Kasumi-1 (cell line): ENCODE measurements around the gene LPAR3.
A peak's percentile ranks its signal among the peaks of the same experiment; 100 is the strongest.
"Not testable (repeated sequence)": the region's sequence is repeated elsewhere in the genome, so short reads cannot be mapped to it uniquely, and the experiment has no call there.

ENCODE experiments used
- DNase-seq, 2 experiments: peaks; one replicate each; lab custom pipeline; 2025; lab: John Stamatoyannopoulos, UW

Gene LPAR3

DNA sequence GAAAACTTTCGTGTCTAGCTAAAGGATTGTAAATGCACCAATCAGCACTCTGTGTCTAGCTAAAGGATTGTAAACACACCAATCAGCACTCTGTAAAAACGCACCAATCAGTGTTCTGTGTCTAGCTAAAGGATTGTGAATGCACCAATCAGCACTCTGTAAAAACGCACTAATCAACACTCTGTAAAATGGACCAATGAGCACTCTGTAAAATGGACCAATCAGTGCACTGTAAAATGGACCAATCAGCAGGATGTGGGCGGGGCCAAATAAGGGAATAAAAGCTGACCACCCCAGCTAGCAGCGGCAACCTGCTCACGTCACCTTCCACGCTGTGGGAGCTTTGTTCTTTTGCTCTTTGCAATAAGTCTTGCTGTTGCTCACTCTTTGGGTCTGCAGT lies 9.7 kb upstream of the LPAR3 start:
- not testable (repeated sequence) for DNase-seq

DNA sequence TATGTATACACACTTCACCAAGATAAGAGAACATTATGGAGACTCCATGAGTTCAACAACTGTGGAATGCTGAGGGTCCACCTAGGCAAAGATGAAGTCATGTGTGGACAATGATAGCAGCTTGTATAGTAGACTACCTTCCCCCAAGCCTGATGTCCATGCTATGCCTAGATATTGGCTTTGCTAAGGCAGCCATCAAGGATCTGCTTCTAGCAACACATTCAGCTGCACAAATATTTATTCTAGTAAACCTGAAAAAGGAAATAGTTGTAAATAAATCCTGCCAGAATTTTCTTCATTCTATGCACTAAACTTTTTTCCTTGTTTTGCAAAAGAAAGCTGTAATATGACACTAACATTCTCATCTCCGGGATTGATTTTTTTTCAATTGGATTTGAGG lies 7.0 kb upstream of the LPAR3 start:
- no peak for DNase-seq

DNA sequence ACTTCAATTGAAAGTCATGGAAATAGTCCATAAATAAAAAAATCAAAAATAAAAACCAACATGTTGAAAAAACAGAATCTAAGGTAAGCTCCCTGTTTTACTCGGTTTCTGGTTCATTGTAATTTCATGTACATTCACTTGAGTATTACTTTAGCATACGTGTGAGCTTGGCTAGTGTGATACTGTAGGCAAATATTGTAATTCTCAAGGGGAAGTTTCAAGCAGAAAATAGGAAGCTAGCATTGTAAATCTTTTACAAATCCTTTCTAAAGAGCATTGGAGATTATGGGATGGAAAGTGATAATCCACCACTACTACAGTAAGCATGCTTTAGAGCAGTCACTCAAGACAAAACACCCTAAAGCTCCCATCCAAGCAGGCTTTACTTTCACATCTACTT lies 3.3 kb upstream of the LPAR3 start:
- DNase-seq, result no peak

DNA sequence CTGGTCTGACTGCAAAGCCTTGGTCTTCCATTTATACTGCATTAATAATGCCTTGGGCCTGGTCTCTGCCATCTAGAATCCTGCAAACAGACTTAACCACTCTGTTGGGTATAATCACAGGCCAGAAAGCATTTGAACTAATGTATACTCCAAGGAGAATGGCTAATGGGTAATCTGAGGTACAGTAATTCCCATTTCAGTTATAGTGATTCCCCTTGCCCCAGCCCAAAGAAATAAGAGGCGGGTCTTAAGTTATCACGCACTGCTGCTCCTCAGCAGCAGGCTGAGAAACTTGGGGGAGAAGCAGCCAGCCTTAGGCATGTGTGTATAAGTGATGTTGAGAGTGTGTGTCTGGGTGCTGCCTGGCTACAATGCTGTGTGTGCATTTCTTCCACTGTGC lies 2.4 kb downstream of the LPAR3 start:
- DNase-seq, result no peak

- DNase-seq, result peak; percentile 27 to 38
These were observed 3.6 kb downstream of the LPAR3 start for GRCh38 chr1:84889437-84889836.

DNA sequence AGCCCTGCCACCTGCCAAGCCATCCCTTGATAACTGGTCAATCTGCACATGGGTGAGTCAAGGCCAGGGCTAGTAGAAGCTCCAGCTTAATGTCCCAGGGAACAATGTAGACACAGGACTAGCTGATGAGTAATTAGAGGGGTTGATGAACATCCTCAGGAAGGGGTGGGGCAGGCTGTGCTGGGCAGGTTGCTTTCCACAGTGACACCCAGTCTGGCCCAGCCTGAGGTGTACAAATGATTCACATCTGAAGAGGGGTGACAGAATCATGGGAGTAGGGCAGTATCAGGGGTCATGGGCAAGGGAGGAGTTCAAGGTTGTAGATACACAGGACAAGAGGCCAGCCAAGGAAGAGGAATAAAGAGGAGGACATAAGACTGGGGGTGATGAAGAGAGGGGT lies 4.3 kb downstream of the LPAR3 start:
- DNase-seq, result no peak

DNA sequence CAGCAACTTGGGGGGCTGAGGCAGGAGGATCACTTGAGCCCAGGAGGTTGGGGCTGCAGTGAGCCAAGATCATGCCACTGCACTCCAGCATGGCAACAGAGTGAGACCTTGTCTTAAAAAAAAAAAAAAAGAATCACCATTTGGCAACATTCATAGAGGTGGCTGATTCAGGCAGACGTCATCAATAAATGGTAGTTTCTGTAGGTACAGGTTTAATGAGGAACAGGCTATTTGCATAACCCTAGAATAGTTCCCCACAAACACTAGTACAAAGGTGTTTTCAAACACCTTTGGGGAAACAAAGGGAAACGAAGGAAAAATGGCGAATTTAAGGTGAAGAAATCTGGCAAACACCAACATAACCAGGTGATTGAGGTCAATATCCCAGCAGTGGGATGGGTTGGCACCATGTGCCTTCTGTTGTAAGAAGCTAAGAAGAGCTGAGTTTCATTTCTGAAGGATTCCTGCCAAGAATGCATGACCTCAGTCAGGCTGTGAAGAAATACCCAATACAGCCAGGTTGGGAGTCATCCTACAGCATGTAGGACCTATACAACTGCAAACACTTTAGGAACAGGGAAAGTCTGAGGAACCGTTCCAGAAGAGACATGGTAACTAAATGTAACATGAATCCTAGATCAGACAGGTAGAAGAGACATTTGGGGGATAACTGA lies 5.6 kb downstream of the LPAR3 start:
- no peak for DNase-seq

- no peak for DNase-seq
These were observed 7.5 kb downstream of the LPAR3 start for GRCh38 chr1:84885469-84885868.

GRCh38 chr1:84884671-84885389 lies 8.2 kb downstream of the LPAR3 start:
- DNase-seq, result no peak

DNA sequence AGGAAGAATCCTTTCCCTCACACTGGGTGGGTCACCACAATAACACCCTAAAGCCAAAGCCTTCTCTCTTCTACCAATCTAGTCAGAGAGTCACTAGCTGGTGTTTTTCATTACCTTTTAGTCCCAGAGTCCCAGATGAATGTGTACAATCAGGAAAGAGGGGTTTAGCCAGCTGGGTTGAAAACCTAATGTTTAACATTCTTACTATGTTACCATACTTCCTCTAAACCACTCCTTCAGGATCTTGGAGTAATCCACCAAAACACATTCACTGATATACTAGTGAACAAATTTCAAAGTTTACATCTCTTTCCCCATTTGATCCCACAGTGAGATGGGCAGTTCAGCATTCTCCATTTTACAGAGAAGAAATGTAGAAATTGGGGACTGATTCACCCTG lies 9.7 kb downstream of the LPAR3 start:
- DNase-seq, result peak in 1 of 2 experiments; percentile 8

- no peak for DNase-seq
These were observed 15.4 kb downstream of the LPAR3 start for GRCh38 chr1:84877592-84877991.

DNA sequence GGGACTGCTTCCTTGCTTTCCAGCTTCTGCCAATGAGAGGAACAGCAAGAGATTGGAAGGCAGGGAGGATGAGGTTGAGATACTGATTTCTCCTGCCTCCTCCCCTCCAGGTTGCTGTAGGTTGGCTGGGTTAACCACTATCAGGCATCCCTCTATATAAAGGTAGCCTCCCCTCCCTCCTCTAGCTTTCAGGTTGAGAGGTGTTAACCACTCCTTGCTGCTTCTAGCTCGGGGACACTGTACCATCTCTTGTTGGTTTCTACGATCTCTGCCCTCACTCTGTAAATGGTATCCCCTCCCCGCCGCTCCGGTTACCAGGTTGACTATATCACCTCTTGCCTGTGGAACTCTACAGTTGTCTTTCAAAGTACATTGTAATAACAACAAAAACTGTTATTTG lies 16.7 kb downstream of the LPAR3 start:
- DNase-seq, result no peak

GRCh38 chr1:84873366-84873765 lies 19.6 kb downstream of the LPAR3 start:
- DNase-seq, result no peak

DNA sequence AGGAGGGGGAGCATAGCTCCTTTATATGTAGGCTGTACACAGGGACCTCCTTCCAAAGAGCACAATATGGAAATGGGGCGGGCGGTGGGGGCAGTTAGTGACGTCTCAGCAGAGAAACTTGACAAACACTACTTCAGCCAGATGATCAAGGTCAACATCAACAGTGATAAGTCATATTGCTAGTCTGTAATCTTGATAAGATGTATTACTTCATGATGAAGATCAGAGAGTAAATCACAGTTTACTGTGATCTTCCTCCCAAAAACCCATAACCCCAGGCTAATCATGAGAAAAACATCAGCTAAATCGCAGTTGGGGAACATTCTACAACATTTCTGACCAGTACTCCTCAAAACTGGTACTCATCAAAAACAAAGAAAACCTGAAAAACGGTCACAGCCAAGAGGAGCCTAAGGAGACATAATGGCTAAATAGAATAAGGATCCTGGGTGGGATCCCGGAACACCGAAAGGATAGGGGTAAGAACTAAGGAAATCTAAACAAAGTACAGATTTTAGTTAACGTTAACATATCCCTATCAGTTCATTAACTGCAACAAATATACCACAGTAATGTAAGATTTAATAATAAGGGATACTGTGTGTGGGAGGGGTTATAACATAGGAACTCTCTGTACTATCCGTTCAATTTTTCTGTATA lies 20.2 kb downstream of the LPAR3 start:
- DNase-seq, result no peak

- no peak for DNase-seq
These were observed 21.8 kb downstream of the LPAR3 start for GRCh38 chr1:84871181-84871580.

GRCh38 chr1:84870591-84870990 lies 22.4 kb downstream of the LPAR3 start:
- no peak for DNase-seq

- no peak for DNase-seq
These were observed 23.3 kb downstream of the LPAR3 start for GRCh38 chr1:84869720-84870119.

DNA sequence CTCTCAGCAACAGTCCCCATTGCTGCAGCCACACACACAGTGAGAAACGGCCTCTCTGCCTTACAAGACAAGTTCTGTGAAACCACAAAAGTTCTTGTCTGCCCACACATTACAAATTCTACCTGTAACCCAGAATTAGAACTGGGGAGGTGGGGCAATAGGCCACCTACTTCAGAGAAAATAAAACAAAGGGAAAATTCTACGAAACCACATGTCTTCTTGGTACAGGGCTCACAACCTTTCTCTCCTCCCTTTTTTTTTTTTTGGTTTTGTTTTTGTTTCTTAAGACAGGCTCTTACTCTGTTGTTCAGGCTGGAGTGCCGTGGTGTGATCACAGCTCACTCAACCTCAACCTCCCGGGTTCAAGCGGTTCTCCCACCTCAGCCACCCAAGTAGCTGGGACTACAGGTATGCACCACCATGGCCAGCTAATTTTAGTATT lies 30.2 kb downstream of the LPAR3 start:
- DNase-seq, result no peak

- DNase-seq, result no peak
These were observed 30.9 kb downstream of the LPAR3 start for GRCh38 chr1:84861988-84862644.

GRCh38 chr1:84861516-84861915 lies 31.5 kb downstream of the LPAR3 start:
- DNase-seq, result no peak

GRCh38 chr1:84859866-84860265 lies 33.1 kb downstream of the LPAR3 start:
- DNase-seq, result no peak

GRCh38 chr1:84857906-84858305 lies 35.1 kb downstream of the LPAR3 start:
- no peak for DNase-seq
